UCSD-AML1 (cell line): ENCODE data around the gene CALML4.
A peak's percentile ranks its signal among the peaks of the same experiment; 100 is the strongest.
"Not testable (repeated sequence)": the region's sequence is repeated elsewhere in the genome, so short reads cannot be mapped to it uniquely, and the experiment has no call there.

Source experiments
- DNase-seq: peaks from one replicate; lab custom pipeline; 2025; ENCODE audit not compliant: unreplicated experiment; lab: John Stamatoyannopoulos, UW

Gene CALML4, protein sequence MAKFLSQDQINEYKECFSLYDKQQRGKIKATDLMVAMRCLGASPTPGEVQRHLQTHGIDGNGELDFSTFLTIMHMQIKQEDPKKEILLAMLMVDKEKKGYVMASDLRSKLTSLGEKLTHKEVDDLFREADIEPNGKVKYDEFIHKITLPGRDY

DNA sequence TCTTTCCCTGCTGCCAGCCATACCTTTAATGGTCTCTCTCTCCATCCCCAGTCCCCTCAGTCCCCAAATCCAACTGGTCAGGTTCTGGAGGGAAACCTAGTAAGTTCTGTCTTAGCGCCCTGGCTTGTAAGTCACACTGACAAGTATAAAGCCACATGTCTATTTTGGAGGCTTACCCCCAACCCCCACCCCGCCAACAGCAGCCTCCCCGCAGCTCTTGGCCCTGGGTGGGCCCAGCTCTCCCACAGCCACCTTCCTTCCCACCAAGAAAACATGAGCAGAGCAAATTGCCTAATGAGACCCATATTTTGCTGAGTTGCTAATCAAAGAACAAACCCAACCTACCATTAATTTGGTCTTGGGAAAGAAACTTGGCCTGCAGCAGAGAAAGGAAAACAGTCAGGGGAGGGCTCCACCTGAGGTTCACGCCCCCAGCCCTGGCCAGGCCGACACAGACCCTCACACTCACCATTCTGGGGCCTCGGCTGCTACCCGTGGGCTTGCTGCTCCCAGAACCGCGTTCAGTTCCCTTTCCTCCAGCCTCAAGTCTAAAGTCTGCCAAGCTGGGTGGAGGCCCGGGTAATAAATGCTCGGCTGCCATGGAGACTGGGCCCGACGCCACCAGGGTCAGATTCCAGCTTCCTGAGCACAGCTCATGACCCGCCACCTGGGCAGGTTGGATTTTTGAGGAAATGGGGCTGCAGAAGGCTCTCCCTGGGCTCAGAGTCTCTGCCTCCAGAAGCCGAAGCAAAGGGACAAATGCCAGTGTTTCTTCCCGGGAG is at the start of gene CALML4:
TSS of gene CALML4 (minus strand) at position 557 of the 782 bp plus-strand sequence. CDS start at position 472, 85 bp downstream.
- peak; percentile 50 for DNase-seq

- DNase-seq: no peak
Observed at GRCh38 chr15:68252925-68253534, 47.9 kb upstream of the CALML4 start.

DNA sequence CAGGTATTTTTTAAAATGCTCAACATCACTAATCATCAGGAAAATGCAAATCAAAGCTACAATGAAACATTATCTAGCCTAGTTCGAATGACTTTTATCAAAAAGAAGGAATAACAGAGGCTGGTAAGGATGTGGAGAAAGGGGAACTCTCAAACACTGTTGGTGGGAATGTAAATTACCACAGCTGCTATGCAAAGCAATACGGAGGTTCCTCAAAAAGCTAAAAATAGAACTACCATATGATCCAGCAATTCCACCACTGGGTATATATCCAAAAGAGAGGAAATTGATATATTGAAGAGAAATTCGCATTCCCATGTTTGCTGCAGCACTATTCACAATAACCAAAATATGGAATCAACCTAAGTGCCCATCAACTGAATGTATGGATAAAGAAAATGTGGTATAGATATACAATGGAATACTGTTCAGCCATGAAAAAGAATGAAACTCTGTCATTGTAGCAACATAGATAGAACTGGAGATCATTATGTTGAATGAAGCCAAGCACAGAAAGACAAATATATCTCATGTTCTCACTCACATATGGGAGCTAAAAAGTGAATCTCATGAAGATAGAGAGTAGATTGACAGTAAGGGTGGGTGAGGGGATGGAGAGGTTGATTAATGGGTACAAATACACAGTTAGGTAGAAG is 44.1 kb upstream of the CALML4 start:
- DNase-seq: no peak

- DNase-seq: no peak
Observed at GRCh38 chr15:68244235-68244634, 39.1 kb upstream of the CALML4 start.

DNA sequence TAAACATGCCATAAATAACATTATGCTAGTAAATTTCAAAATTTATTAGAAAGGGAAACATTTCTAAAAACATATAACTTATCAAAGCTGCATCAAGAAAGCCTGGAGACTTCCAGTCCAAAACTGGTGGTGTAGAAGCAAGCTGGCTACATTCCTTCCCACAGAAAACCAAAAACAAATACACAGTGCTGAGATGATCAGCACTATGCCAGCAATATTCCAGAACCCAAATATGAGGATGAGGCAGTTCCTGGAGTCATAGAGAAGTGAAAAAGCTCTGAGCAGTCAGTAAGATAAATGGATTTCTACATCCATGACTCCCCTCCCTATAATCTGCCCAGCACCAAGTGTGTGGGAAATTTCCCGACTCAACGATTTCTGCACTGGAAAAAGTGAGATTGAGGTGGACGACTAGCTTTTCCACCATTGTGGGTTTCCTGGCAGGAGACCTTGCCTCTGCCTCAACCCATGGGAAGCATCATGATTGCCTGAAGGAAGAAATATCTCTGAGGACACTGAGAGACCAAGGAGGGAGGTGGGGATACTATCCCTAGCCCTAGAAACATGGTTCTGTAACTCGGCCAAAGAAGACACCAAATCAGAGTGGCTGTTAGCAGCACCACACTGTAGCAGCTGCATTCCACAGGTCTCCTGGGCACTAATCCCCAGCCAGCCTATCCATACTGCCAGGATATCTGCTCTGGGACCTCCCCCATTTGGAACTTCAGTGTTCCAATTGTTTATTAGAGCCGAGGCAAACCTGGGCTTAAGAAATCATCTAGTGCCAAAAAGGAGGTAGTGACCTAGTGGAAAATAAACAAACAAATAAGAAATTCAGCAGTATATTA is 36.2 kb upstream of the CALML4 start:
- DNase-seq: no peak

DNA sequence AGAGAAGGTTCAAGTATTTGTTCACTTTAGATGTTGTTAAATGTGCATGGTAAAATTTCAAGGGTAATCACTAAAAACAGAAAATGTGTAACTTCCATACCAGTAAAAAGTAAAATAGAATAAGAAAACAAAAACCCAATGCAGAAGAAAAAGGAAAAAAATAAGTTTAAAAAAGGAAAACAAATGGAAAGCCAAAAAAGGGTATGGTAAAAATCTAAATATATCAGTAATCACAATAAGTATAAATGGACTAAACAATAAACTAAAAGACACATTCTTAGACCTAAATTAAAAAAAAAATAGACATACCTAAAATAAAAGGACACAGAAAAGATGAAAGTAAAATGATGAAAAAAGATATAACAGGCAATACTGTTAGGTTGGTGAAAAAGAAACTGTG is 33.9 kb upstream of the CALML4 start:
- no peak for DNase-seq

DNA sequence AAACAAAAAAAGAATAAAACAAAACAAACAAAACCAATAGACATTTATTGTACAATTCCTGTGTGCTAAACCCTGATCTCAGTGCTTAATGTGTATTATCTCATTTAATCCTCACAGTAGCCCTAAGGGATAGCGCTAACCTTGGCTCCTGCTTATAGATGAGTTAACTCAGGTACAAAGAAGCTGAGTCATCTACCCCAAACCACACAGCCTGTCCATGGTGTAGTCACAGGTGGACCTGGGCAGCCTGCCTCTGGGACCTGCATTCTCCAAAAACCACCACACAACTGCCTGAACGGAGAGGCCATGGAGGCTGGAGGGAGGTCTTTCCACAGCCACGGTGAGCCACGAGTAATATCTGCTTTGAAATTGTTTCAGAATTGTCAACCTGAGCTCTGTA is 29.9 kb upstream of the CALML4 start:
- no peak for DNase-seq

- DNase-seq: not testable (repeated sequence)
Observed at GRCh38 chr15:68234520-68234919, 29.4 kb upstream of the CALML4 start.

- DNase-seq: no peak
Observed at GRCh38 chr15:68234060-68234459, 28.9 kb upstream of the CALML4 start.

- no peak for DNase-seq
Observed at GRCh38 chr15:68232937-68233336, 27.8 kb upstream of the CALML4 start.

DNA sequence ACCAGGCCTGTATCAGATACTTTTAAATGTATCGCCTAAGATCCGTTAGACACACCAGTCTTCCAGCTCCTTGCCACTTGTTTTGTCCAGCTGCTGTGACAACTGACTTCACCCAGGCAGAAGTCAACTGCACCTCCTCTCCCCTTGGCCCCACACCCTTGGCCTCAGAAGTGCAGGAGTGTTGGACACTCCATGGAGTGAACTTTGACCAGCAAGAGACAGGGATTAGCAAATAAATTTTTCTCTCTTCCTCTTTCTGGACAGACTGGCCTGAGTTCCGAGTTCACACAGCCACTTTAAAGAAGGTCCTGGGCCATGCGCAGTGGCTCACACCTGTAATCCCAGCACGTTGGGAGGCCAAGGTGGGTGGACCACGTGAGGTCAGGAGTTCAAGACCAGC is 27.3 kb upstream of the CALML4 start:
- no peak for DNase-seq

GRCh38 chr15:68231102-68231818 is 26.1 kb upstream of the CALML4 start:
- no peak for DNase-seq

- no peak for DNase-seq
Observed at GRCh38 chr15:68230157-68231100, 25.3 kb upstream of the CALML4 start.

DNA sequence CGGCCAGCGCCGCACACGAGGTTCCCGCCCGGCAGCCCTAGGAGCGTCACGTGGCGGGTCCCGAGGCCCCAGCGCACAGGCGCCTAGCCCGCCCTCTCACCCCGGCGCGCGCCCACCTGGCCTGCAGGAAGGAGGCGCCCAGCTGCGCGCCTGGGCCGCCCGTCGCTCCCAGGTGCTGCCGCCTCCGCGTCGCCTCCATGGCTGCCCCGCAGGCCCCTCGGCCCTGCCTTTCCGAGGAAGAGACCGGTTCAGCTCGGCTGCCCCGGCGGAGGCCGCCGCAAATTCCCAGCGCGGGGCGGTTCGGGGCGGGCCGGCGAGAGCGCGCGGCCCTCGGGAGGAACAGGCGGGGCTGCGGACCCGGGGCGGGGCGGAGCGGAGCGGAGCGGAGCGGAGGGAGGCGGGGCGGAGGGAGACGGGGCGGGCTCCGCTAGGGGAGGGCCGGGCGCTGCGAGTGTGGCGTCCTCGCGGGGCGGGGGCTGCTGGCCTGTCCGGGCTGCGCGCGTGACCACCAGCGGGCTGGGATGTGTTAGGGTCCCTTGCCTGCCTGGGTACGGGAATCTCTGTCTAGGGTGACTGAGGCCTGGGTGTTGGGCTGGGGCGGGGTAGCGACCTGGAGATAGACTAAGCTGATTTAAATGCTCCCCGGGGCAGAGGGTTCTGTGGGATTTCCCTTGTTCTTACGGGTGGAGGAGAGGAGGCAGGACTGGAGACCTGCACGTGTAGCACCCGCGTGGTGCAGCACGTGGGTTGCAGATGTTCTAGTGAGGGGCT is 24.4 kb upstream of the CALML4 start, which contains the start of gene CLN6:
TSS of gene CLN6 (minus strand) at position 343 of the 771 bp plus-strand sequence. CDS start at position 199, 144 bp downstream.
- peak; percentile 86 for DNase-seq

GRCh38 chr15:68228971-68229385 is 23.8 kb upstream of the CALML4 start:
- DNase-seq: no peak

DNA sequence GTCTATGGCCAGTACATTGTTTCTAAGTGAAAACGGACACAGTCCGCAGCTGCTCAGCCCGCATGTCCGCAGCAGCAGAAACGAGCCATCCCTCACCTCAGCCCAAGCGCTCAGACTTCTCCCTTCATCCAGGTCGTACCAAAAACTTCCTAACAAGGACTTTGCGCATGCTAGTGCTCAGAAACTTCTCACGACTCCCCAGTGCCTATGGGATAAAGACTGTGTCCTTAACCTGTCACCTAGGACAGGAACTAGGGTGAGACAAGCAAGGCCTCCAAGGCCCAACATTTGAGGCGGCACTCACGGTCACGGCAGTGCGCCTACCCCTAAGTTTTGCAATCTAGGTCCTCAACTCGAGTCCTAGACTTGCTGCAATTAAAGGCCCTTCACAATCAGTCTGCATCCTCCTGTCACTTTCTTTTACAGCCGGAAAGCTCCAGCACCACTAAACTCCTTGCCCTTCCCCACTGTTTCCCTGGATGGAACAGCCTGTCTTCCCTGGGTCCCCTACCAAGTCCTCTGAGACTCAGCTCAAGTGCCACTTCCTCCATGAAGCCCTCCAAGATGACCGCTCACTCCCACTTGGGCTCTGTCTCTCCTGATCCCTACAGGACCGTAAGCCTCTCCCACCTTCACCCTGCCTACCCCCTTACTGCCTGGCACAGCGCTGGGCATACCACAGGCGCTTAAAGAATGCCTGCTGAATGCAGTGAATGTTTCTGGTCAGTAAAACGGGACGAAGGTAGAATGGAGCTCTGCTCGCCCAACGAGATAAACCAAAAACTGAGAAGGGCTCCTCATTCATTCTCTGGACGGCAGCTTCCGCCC is 23.2 kb upstream of the CALML4 start:
- no peak for DNase-seq

- no peak for DNase-seq
Observed at GRCh38 chr15:68227643-68228142, 22.6 kb upstream of the CALML4 start.
